ENCODE results near the gene UROS. TPM values are rescaled to one million over a fixed set of nuclear protein-coding genes. Genes with fewer than 3 reads are reported as not detected.

UROS gene
- total RNA-seq, 1 donor from 2014 or later, result 38.1 TPM

GRCh38 chr10:125843603-125844329 is 20.7 kb upstream of the UROS start:
- H3K4me3 ChIP-seq, result no peak overlapping the region
- no peaks in the 10 kb centered on the region for H3K4me1 ChIP-seq
- peaks cover 25 to 59% of the 10 kb centered on the region in 2 donors for H3K36me3 ChIP-seq
- no peaks in the 10 kb centered on the region for H3K27me3 ChIP-seq
- H3K9me3 ChIP-seq, result no peaks in the 10 kb centered on the region
- no peak for DNase-seq (ENCODE audit: low spot score in 2 of 2)
- intact Hi-C loops (cut with DNase I), result no loop called here
- no peak overlapping the region for H3K27ac ChIP-seq
- TF ChIP-seq CTCF (IDR thresholded peaks at IDR 0.05), result no peak

GRCh38 chr10:125840955-125841354 is 17.9 kb upstream of the UROS start:
- intact Hi-C loops (cut with DNase I), result no loop called here
- H3K4me1 ChIP-seq, result no peaks in the 10 kb centered on the region
- H3K36me3 ChIP-seq, result peaks cover 48 to 71% of the 10 kb centered on the region in 2 donors

GRCh38 chr10:125840406-125840805 is 17.3 kb upstream of the UROS start:
- intact Hi-C loops (cut with DNase I), result no loop called here
- no peak for DNase-seq (ENCODE audit: low spot score in 2 of 2)
- Histone ChIP-seq H3K27me3 (no peaks in the 10 kb centered on the region), H3K9me3 (no peaks in the 10 kb centered on the region), H3K27ac (no peak overlapping the region), H3K4me3 (no peak overlapping the region), H3K4me1 (no peaks in the 10 kb centered on the region), H3K36me3 (peaks cover 51 to 69% of the 10 kb centered on the region in 2 donors)
- no peak for TF ChIP-seq CTCF (IDR thresholded peaks at IDR 0.05)

More at GRCh38 chr10:125840955-125841354, 17.9 kb upstream of the UROS start:
- Histone ChIP-seq H3K9me3 (no peaks in the 10 kb centered on the region), H3K27me3 (no peaks in the 10 kb centered on the region), H3K4me3 (no peak overlapping the region), H3K27ac (no peak overlapping the region)
- TF ChIP-seq CTCF (IDR thresholded peaks at IDR 0.05), result no peak
- no peak for DNase-seq (ENCODE audit: low spot score in 2 of 2)

- no peak for DNase-seq (ENCODE audit: low spot score in 2 of 2)
- Histone ChIP-seq H3K4me1 (no peaks in the 10 kb centered on the region), H3K27ac (no peak overlapping the region), H3K36me3 (peaks cover 57 to 67% of the 10 kb centered on the region in 2 donors), H3K27me3 (no peaks in the 10 kb centered on the region), H3K9me3 (no peaks in the 10 kb centered on the region), H3K4me3 (no peak overlapping the region)
- TF ChIP-seq CTCF (IDR thresholded peaks at IDR 0.05), result no peak
- intact Hi-C loops (cut with DNase I), result no loop called here
Observed at GRCh38 chr10:125838802-125839575, 15.9 kb upstream of the UROS start.

GRCh38 chr10:125836746-125837145 is 13.7 kb upstream of the UROS start:
- H3K27me3 ChIP-seq, result no peaks in the 10 kb centered on the region
- H3K4me3 ChIP-seq, result no peak overlapping the region
- no peak for DNase-seq (ENCODE audit: low spot score in 2 of 2)
- no peaks in the 10 kb centered on the region for H3K4me1 ChIP-seq
- no peaks in the 10 kb centered on the region for H3K9me3 ChIP-seq
- H3K27ac ChIP-seq, result no peak overlapping the region
- intact Hi-C loops (cut with DNase I), result no loop called here
- H3K36me3 ChIP-seq, result peaks cover 69 to 78% of the 10 kb centered on the region in 2 donors
- no peak for TF ChIP-seq CTCF (IDR thresholded peaks at IDR 0.05)
